Measurements from ENCODE around the gene CDH13.

CDH13 gene

GRCh38 chr16:83066881-83067280, 440.1 kb downstream of the CDH13 start:
- ATAC-seq (ENCODE audit: low read depth) (no peak), DNase-seq (ENCODE audit: low spot score) (no peak)
- no peaks in the 10 kb centered on the region for H3K4me1 ChIP-seq (ENCODE audit: insufficient read depth, poor library complexity, severe bottlenecking)
- no peak overlapping the region for H3K4me3 ChIP-seq (ENCODE audit: severe bottlenecking)
- no peaks in the 10 kb centered on the region for H3K9me3 ChIP-seq (ENCODE audit: severe bottlenecking)
- no peak overlapping the region for H3K27ac ChIP-seq (ENCODE audit: poor library complexity, severe bottlenecking)
- no peaks in the 10 kb centered on the region for H3K27me3 ChIP-seq (ENCODE audit: insufficient read depth, poor library complexity, severe bottlenecking)
- TF ChIP-seq CTCF (IDR thresholded peaks at IDR 0.05; ENCODE audit: poor library complexity, severe bottlenecking) = no peak
- H3K36me3 ChIP-seq (ENCODE audit: low read depth) = no peaks in the 10 kb centered on the region

DNA sequence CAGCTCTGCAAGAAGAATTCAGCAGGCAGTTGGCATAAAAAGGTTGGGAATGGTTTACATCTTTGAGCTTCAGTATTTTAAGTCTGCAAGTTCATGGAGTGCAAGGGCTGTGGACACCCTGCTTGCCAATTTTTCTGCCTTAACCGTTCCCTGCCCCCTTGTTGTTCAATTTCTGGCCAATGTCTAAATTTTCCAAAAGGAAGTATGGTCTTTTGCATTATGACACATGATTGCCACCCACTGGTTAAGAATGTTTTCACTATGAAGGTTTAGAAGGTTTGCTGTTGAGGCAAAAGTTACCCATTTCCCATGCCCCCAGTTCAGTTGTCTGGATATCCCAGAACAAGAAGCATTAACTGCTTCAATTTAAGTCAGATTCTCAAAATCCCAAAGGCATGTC, 441.9 kb downstream of the CDH13 start:
- no peak overlapping the region for H3K27ac ChIP-seq (ENCODE audit: poor library complexity, severe bottlenecking)
- H3K9me3 ChIP-seq (ENCODE audit: severe bottlenecking) = no peaks in the 10 kb centered on the region
- no peaks in the 10 kb centered on the region for H3K4me1 ChIP-seq (ENCODE audit: insufficient read depth, poor library complexity, severe bottlenecking)
- no peaks in the 10 kb centered on the region for H3K27me3 ChIP-seq (ENCODE audit: insufficient read depth, poor library complexity, severe bottlenecking)
- DNase-seq (ENCODE audit: low spot score) (no peak), ATAC-seq (ENCODE audit: low read depth) (no peak)
- H3K4me3 ChIP-seq (ENCODE audit: severe bottlenecking) = no peak overlapping the region
- TF ChIP-seq CTCF (IDR thresholded peaks at IDR 0.05; ENCODE audit: poor library complexity, severe bottlenecking) = peak; percentile 33
- H3K36me3 ChIP-seq (ENCODE audit: low read depth) = no peaks in the 10 kb centered on the region

GRCh38 chr16:83070416-83071209, 443.8 kb downstream of the CDH13 start:
- H3K9me3 ChIP-seq (ENCODE audit: severe bottlenecking) = no peaks in the 10 kb centered on the region
- no peak for TF ChIP-seq CTCF (IDR thresholded peaks at IDR 0.05; ENCODE audit: poor library complexity, severe bottlenecking)
- no peak overlapping the region for H3K4me3 ChIP-seq (ENCODE audit: severe bottlenecking)
- H3K4me1 ChIP-seq (ENCODE audit: insufficient read depth, poor library complexity, severe bottlenecking) = no peaks in the 10 kb centered on the region
- DNase-seq (ENCODE audit: low spot score) (no peak), ATAC-seq (ENCODE audit: low read depth) (no peak)
- H3K27ac ChIP-seq (ENCODE audit: poor library complexity, severe bottlenecking) = no peak overlapping the region
- no peaks in the 10 kb centered on the region for H3K27me3 ChIP-seq (ENCODE audit: insufficient read depth, poor library complexity, severe bottlenecking)
- H3K36me3 ChIP-seq (ENCODE audit: low read depth) = no peaks in the 10 kb centered on the region

- Histone ChIP-seq H3K4me3 (ENCODE audit: severe bottlenecking) (no peak overlapping the region), H3K27ac (ENCODE audit: poor library complexity, severe bottlenecking) (no peak overlapping the region), H3K36me3 (ENCODE audit: low read depth) (no peaks in the 10 kb centered on the region), H3K9me3 (ENCODE audit: severe bottlenecking) (no peaks in the 10 kb centered on the region), H3K4me1 (ENCODE audit: insufficient read depth, poor library complexity, severe bottlenecking) (no peaks in the 10 kb centered on the region), H3K27me3 (ENCODE audit: insufficient read depth, poor library complexity, severe bottlenecking) (no peaks in the 10 kb centered on the region)
- no peak for TF ChIP-seq CTCF (IDR thresholded peaks at IDR 0.05; ENCODE audit: poor library complexity, severe bottlenecking)
- ATAC-seq (ENCODE audit: low read depth) (no peak), DNase-seq (ENCODE audit: low spot score) (no peak)
These were observed 449.2 kb downstream of the CDH13 start for GRCh38 chr16:83075956-83076355.

DNA sequence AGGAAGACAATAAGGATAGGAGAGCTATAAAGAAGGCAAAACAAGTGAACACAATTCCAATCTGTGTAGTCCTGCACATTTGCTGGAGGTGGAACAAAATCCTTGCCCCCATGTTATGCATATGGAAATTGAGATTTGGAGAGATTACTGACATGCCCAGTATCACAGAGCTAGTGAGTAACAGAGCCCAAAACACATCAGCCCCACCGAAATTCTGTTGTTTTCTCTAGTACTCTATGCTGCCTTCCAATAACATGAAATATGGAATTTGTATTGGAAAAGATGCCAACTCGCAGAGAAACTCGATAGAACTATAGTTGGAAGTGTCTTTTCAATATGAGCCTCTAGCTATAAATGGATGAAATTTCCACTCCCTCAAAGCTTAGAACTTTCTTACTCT, 456.6 kb downstream of the CDH13 start:
- Histone ChIP-seq H3K27me3 (ENCODE audit: insufficient read depth, poor library complexity, severe bottlenecking) (no peaks in the 10 kb centered on the region), H3K4me1 (ENCODE audit: insufficient read depth, poor library complexity, severe bottlenecking) (no peaks in the 10 kb centered on the region), H3K4me3 (ENCODE audit: severe bottlenecking) (no peak overlapping the region), H3K27ac (ENCODE audit: poor library complexity, severe bottlenecking) (no peak overlapping the region), H3K36me3 (ENCODE audit: low read depth) (no peaks in the 10 kb centered on the region), H3K9me3 (ENCODE audit: severe bottlenecking) (no peaks in the 10 kb centered on the region)
- no peak for TF ChIP-seq CTCF (IDR thresholded peaks at IDR 0.05; ENCODE audit: poor library complexity, severe bottlenecking)
- DNase-seq (ENCODE audit: low spot score) = no peak
- ATAC-seq (ENCODE audit: low read depth) = no peak

All from RWPE2 (cell line).